NCI-H526 treated with DMSO at 0.1 percent for 48 hours (cell line): ENCODE results near the gene ACADVL.
"Not testable (repeated sequence)": the region's sequence is repeated elsewhere in the genome, so short reads cannot be mapped to it uniquely, and the experiment has no call there.

Experiments used
- DNase-seq: peaks from one replicate; lab custom pipeline; 2025; lab: John Stamatoyannopoulos, UW

The ACADVL gene

DNA sequence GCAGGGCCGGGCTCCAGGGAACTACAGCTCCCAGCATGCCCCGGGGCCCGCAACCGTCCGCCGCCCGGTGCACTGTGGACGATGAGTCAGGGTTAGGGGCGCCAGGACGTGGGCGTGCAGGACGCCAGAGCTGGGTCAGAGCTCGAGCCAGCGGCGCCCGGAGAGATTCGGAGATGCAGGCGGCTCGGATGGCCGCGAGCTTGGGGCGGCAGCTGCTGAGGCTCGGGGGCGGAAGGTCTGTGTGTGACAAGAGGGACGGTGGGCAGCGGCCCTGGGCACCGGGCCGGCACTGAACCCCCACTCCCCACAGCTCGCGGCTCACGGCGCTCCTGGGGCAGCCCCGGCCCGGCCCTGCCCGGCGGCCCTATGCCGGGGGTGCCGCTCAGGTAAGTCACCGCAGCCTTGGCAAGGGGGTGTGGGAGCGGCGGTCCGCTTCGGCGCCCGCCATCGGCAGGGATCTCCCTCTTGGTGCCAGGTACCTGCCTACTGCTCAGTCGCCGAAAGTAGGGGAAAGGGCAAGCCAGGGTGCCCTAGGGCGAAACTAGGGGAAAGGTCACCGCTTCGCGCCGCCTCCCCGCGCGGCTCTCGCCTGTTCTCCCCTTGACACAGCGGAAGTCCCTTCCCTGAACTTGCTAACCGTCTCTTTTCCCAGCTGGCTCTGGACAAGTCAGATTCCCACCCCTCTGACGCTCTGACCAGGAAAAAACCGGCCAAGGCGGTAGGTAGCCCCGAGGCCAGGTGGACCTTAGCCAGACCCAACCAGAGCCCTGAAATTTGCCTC is at the start of gene ACADVL, which contains the start of gene DLG4:
TSS of gene ACADVL (plus strand) at position 127 of the 781 bp plus-strand sequence. CDS start at position 174, 47 bp downstream.
TSS of gene DLG4 (minus strand) at position 25 of the 781 bp plus-strand sequence.
- peak; percentile 10 for DNase-seq

DNA sequence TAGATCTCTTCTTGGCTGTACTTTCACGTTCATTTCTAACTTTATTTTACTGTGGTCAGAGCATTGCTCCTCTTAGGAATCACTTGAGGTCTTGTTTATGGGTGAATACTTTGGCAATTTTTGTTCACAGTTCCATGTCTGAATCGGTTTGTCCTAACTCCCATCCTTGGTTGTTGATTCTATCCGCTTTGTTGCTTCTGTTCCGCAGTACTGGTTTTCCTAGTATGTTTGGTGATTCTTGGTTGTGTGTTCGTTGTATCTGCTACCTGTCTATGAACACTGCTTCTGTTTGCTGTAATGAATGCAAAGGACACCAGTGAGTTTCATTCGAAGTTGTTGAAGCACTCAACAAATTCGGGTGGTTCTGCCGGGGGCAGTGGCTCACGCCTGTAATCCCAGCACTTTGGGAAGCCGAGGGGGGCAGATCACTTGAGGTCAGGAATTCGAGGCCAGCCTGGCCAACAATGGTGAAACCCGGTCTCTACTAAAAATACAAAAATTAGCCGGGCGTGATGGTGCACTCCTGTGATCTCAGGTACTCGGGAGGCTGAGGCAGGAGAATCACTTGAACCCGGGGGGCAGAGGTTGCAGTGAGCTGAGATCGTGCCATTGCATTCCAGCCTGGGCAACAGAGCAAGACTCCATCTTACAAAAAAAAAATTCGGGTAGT is 47.1 kb upstream of the ACADVL start:
- DNase-seq = not testable (repeated sequence)

DNA sequence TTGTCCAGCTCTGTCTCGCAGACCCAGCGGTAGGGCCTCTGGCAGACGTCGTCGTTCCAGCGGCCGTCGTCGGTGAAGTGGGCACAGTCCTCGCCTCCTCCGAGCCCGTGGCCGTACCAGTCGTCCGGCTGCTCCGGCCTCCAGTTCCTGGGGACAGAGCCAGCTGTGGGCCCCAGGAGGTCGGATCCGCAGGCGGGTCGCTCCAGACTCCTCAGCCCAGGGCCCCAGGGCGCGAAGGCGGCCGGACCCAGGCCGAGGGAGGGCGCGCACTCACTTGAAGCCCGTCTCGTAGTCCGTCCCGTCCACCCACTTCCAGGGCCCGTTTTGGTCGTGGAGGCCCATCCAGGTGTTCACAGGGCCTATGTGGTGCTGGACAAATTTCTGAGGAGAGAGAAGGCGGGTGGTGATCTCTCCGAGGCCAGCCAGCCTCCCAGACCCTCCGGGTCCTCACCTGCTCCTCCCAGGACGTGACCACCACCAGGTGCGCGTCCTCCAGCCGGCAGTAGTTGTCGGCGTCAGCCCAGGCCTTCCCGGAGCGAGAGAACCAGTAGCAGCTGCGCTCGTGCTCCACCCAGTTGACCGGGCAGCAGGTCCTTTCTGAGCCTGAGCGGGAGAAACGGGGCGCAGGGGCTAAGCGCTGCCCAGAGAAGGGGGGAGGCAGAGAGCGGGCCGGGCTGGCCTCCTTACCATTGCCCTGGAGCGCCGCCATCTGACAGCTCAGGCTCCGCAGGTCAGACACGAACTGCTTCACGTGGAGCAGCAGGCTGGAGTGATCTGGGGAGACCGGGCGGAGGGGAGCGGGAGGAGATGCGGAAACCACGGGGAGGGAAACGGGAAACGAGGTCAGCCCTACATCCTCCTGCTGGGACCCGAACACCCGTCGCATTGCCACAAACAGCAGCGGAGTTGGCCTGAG is 45.8 kb upstream of the ACADVL start:
- DNase-seq = no peak

DNA sequence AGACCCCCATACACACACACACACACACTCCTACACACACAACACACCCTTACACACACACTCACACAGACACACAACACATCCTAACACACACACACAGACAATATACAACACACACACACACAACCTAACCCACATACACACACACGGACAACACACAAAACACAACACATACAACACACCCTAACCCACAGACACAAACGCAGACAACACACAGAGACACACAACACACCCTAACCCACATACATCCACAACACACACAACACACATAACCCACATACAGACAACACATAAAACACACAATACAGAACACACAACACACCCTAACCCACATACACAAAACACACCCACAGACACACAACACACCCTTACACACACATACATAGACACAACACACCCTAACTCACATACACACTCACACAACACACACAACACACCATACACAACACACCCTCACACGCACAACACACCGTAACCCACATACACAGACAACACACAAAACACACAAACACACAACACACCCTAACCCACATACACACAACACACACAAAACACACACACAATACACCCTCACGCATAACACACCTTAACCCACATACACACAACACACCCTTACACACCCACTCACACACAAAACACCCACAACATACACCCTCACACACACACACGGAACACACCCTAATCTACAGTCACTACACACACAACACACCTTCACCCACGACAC is 45.0 kb upstream of the ACADVL start:
- DNase-seq = no peak

DNA sequence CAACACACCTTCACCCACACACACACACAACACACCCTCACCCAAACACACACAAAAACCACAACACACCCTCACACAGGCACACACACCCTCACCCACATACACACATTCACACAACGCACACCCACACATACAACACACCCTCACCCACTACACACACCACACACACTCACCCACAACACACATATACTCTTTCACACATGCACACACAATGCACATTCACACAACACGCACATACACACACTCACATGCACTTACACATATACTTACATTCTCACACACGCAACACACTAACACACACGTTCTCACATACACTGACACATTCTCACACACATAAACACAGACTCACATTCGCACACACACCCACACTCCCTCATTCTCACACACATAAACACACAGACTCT is 44.4 kb upstream of the ACADVL start:
- no peak for DNase-seq

DNA sequence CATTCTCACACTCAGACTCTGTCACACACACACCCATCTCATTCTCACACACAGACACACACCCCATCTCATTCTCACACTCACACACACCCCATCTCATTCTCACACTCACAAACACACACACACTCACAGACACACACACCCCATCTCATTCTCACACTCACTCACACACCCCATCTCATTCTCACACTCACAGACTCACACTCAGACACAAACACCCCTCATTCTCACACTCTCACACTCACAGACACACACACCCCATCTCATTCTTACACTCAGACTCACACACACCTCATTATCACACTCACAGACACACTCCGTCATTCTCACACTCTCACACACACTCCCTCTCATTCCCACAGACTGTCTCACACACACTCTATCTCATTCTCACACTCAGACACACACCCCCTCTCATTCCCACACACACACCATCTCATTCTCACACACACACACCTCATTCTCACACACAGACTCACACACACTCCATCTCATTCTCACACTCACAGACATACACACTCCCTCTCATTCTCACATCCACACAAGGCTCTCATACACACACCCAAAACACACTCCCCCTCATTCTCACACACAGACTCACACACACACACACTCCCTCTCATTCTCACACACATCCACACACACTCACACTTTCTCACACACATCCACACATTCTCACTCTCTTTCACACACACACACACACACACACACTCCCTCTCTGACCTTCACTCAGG is 43.5 kb upstream of the ACADVL start:
- DNase-seq = no peak

DNA sequence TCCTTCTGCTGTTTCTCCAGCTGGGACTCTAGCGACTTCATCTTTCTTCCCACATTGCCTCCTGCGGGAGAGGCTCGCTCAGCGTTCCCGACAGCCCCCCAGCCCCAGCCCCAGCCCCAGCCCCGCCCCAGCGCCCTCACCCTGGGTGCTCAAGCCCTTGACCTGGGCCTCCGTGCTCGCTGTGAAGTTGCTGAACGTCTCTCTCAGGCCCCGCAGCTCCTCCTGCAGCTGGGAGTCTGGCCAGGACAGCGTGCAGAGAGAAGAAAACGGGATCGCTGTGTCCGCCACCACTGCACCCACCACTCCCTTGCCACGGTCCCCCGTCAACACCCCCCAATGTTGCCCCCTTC is 42.9 kb upstream of the ACADVL start:
- no peak for DNase-seq

DNA sequence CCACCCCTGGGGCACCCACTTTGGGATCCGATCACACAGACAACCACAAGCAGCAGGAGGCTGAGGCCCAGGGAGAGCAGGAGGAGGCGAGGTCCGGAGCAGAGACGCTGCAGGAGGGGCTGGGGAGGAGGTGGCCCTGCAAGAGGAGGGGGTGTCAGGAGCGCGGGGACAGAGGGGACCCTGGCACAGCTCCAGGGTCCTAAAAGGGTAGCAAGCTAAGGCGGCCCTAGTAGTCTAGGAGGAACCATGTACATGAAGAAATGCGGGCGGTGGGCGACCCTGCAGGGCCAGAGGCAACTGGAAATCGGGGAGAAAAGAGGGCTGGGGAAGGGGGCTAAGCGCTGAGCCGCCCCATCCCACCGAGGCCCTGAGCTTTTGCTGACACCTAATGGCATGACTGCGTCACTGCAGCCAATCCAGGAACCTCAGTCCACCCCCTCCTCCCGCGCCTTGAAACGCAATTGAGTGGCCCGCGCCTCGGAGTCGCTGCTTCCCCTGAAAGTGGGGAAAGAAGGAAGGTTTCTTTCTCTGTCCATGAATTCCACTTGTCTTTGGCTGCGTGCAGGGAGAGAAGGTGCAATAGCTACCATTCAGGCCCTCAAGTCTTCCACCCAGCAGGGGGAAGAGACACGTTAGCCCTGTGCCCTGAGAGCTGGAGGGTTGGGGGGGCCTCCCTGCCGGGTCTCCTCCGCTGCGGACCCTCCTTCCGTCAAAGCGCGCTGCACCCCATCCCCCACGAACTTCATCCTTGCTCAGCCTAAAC is 42.4 kb upstream of the ACADVL start:
- DNase-seq = peak; percentile 24

DNA sequence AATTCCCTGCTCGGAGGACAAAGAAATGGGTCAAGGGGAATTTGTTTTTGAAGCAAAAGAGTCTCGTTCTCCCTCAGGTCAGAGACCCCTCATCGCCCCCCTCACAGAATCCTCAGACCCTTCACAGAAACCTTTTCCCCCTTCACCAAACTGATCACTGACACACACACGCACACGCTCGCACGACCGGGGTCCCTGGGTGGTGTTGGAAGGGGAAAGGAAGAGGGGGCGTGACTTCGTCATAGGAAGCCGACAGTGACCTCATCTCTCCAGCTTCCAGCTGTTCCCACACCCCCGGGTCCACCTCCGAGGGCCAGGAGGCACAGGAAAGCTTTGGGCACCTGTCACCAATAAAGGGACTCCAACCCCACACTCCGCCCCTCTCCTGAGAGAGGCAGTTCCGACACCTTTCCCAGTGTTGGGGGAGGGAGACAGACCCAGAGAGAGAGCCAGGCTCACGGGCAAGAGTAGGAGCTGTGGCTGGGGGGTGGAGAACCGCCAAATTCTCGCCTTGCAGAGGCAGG is 41.7 kb upstream of the ACADVL start:
- no peak for DNase-seq

DNA sequence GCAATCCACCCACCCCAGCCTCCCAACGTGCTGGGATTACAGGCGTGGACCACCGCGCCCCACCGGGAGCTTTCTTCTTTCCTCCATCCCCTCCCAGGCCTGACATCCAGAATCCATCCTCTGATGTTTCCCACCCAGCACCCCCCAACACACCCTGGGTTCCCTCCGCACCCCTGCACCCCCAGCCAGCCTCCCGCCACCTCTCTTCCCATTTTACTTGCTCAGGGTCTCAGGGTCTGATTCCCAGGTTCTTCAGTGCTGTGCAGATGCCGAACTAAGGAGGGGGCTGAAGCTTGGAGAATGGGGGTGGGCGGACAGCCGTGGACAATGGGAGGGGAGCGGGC is 40.8 kb upstream of the ACADVL start:
- no peak for DNase-seq

DNA sequence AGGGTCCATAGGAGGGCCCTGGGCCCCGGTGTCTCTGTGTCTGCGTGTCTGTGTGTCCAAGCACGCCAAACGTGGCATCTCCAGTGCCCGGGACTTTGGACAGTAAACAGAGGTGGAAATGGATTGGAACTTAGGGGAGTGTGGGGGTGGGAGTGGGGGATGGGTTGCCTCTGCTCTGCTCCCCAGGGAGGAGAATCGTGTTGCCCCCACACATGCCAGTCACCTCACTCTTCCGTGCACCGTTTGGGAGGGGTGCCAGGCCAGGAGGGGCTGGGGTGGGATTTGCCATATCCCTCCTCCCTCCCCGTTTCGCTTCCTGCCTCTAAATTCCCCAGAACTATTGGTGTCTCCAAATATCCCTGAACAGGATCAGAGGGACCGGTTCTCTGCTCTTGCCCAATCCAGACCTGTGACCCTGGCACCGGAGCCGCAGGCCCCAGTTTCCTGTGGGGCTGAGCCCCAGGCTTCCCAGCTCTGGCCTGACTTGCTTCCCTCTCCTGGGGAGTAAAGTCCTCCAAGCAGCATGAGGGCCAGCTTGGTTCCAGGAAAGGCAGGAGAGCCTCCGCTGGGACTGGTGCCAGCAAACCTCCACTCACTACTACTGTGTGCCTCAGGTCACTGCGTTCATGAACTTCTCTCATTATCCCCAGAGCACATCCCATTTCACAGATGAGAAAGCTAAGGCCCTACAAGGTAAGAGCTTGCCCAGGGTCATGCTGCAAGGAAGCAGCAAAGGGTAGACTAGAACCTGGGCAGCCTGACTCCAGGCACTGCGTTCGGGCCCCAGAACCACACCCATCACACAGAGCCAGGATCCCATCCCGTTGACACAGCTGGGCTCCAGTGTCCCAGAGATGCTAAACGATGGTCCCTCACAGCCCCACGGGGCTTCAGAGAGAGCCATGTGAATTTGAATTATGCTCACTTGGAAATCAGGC is 40.2 kb upstream of the ACADVL start, which contains the start of gene ASGR1:
TSS of gene ASGR1 (minus strand) at position 54 of the 938 bp plus-strand sequence. CDS start 807 bp downstream, outside the sequence.
- DNase-seq = no peak

DNA sequence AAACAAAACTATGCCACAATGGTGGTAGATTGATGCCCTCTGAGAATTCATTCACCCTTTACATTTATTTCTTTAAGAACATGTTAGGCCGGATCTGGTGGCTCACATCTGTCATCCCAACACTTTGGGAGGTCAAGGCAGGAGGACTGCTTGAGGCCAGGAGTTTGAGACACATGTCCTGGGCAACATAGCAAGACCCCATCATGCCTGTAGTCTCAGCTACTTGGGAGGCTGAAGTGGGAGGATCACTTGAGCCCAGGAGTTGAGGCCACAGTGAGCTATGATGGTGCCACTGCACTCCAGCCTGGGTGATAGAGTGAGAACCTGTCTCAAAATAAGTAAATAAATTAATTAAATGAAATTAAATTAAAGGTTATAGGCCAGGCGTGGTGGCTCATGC is 37.6 kb upstream of the ACADVL start:
- DNase-seq = not testable (repeated sequence)

DNA sequence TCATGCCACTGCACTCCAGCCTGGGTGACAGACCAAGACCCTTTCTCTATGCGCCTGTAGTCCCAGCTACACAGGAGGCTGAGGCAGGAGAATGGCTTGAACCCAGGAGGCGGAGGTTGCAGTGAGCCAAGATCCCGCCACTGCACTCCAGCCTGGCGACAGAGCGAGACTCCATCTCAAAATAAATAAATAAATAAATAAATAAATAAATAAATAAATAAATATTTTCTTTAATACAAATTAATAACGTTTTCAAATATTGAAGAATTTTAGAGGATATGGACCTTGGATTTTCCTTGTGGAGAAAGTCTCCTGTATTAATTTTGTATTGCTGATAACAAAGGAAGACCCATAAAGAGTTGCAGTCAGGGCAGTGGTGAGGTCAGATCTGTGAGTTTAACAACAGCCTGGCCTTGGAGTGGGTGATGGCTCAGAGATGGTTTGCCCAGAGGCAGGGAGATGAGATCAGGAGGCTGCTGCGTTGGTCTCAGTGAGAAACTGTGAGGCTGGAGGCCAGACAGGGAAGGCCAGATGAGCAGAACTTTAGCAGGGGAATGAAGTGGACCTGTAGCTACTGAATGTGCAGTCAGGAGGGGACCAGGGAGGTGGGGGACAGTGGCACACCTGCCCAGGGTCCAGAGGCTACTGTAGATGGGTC is 36.2 kb upstream of the ACADVL start:
- DNase-seq = no peak

DNA sequence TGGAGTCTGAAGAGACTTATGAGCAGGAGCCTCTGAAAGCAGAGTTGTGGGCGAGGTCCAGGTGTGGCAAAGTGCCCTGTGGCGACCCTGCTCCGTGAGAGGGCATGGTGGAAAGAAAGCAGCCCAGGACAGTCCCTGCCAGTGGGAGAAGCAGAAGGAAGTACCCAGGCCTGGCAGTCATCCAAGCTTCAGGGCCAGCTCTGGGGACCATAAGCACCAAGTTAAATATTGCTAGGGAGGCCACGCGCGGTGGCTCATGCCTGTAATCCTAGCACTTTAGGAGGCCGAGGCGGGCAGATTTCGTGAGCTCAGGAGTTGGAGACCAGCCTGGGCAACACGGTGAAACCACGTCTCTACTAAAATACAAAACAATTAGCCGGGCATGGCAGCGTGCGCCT is 35.6 kb upstream of the ACADVL start:
- DNase-seq = no peak

DNA sequence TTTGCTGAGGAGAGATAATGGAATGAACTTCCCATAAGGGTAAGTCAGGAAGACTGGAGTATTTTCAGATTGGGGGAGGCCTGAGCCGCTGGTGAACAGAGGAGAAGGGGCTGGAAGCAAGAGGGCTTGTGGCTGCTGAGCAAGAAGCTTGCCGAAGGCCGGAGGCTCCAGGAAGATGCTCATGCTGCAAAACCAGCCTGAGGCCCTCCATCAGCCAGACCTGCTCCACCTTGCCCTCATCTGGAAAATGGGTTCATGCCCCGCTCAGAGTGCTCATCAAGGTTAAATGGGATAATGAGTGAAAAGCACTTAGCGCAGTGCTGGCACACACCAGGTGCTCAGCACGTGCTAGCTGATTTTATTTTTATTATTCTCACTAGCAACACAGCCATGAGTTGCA is 35.1 kb upstream of the ACADVL start:
- no peak for DNase-seq

DNA sequence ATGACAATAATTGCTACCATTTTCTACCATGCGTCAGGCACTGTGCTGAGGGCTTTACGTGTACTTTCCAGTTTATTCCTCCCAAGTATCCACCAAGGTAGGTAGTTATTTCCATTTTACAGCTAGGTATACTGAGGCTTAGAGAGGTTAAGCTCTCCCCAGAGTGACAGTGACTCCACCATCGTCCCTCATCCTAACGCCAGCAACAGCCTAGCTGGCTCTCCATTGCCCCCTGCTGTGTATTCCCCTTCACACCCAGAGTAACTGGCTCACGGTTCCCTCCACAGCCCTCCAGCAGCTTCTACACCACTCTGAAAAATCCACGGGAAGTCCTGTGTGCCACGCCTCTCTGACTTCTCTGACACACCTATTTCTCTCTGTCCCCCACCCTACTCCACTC is 33.5 kb upstream of the ACADVL start:
- no peak for DNase-seq

DNA sequence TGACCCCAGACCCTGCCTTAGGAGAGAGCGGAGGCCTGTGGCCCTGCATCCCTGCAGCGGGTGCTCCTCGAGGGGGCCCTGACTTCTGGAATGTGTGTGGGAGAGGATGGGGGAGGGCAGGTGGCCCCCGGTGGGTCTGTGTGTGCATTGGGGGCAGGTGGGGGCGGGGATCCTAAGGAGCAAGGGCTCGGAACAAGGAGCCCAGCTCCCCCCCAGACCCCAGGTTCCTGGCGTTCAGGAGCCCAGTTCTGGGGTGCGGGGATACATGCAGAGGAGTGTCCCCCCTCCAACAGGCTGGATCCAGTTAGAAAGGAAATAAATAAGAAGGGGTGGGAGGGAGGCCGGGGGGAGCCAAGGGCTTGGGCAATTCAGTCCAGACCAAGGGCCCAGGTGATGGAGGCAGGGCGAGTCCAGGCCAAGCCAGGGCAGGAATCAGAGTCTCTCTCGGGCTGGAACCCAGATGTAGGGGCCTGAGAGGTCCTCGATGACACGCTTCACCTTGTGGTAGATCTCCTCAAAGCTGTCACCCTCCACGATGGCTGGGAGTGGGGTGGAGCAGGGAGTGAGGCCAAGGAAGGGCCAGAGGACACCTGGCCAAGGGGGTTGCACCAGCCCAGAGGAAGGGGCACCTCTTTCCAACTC is 29.3 kb upstream of the ACADVL start:
- DNase-seq = no peak

DNA sequence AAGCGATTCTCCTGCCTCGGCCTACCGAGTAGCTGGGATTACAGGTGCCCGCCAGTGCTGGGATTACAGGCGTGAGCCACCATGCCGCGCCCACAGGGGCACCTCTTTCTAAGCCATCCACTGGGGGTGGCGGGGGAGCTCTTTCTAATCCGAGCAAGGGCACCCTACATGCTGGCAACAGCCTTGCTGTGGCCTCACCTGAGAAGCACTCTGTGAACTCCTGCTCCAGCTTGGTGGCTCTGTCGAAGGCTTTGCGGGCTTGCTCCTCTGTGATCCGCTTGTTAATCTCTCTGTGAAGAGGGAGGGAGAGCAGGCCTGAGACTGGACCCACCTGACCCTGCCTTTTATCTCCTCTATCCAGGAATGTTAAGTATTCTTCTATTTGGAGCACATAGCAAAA is 28.7 kb upstream of the ACADVL start:
- DNase-seq = no peak
